Measurements from ENCODE around the gene METAP2. TPM values are rescaled to one million over a fixed set of nuclear protein-coding genes. Genes with fewer than 3 reads are reported as not detected.

Gene METAP2
- total and polyA plus RNA-seq, 2 of the 8 experiments (the other 6 are each of a cell fraction or from before 2014, with no cell fraction given): 41.3 to 114 TPM

GRCh38 chr12:95522692-95523091 is 48.7 kb downstream of the METAP2 start:
- Histone ChIP-seq H2AFZ (ENCODE audit: low read length) (no peak overlapping the region), H2BK12ac (ENCODE audit: low read depth, low read length) (no peak overlapping the region), H3K27me3 (replicated peaks in 1 of 4; ENCODE audit: control insufficient read depth in 3 of 4, extremely low read depth in 1 of 4, insufficient read depth in 3 of 4, low read length in 3 of 4) (no peaks in the 10 kb centered on the region), H4K91ac (replicated peaks; ENCODE audit: insufficient read length, low read length) (no peak overlapping the region), H3K9me3 (ENCODE audit: insufficient read depth in 2 of 2, low read depth in 1 of 2, low read length in 1 of 2) (no peaks in the 10 kb centered on the region), H3K4me1 (replicated peaks in 1 of 4; ENCODE audit: control insufficient read depth in 3 of 4, insufficient read depth in 4 of 4, low read length in 3 of 4) (peaks cover 0 to 5% (median under 1%) of the 10 kb centered on the region in 4 experiments; a peak in 1 of 7 replicates), H3K79me1 (ENCODE audit: low read depth, low read length) (no peaks in the 10 kb centered on the region; the same call in 1 of the 2 replicates), H3K79me2 (ENCODE audit: control insufficient read depth in 1 of 2, insufficient read depth in 2 of 2, low read length in 2 of 2) (peaks cover 0 to 49% of the 10 kb centered on the region in 2 experiments), H3K18ac (ENCODE audit: extremely low read depth, low read length) (no peak overlapping the region), H3K4ac (replicated peaks; ENCODE audit: insufficient read length, low read depth, low read length) (no peak overlapping the region), H4K5ac (ENCODE audit: insufficient read length, low read depth, low read length) (no peak overlapping the region), H2AK5ac (ENCODE audit: low read depth, low read length) (no peak overlapping the region), H4K20me1 (replicated peaks in 1 of 2; ENCODE audit: control insufficient read depth in 1 of 2, insufficient read depth in 2 of 2, low read length in 2 of 2) (peaks cover 5 to 12% of the 10 kb centered on the region in 2 experiments), H2BK120ac (replicated peaks; ENCODE audit: low read depth, low read length) (no peak overlapping the region), H2BK15ac (ENCODE audit: low read length) (no peak overlapping the region), H3K23me2 (ENCODE audit: low read depth, low read length) (no peaks in the 10 kb centered on the region), H4K8ac (ENCODE audit: extremely low read depth, insufficient read depth, low read length) (no peak overlapping the region), H2BK20ac (ENCODE audit: low read length) (no peak overlapping the region), H3K23ac (ENCODE audit: insufficient read length) (no peak overlapping the region), H3K9ac (replicated peaks in 1 of 4; ENCODE audit: extremely low read depth in 1 of 4, low read depth in 3 of 4, low read length in 3 of 4) (no peak overlapping the region), H3K4me3 (ENCODE audit: extremely low read depth in 1 of 4, insufficient read depth in 2 of 4, low read depth in 3 of 4, low read length in 4 of 4) (no peak overlapping the region), H2BK5ac (ENCODE audit: low read depth, low read length) (no peak overlapping the region), H3K36me3 (ENCODE audit: control insufficient read depth in 2 of 4, insufficient read depth in 4 of 4, low read length in 3 of 4) (peaks cover 21 to 90% (median 64%) of the 10 kb centered on the region in 4 experiments), H3K56ac (replicated peaks; ENCODE audit: insufficient read length, low read depth, low read length) (no peak overlapping the region), H3K4me2 (ENCODE audit: insufficient read depth in 1 of 2, low read depth in 2 of 2, low read length in 2 of 2) (no peak overlapping the region), H3K14ac (ENCODE audit: insufficient read length) (no peak overlapping the region), H3K27ac (ENCODE audit: low read depth, low read length) (no peak overlapping the region; the same call in 1 of the 2 replicates)
- DNase-seq (ENCODE audit: low read depth in 1 of 2, low spot score in 2 of 2) (no peak), FAIRE-seq (no peak)
- CTCF ChIA-PET (ENCODE audit: partially characterized antibody): interaction anchor here (0.6 to 1.7 kb wide), 4 partner anchors 9 to 155 kb away, joined by 3 to 5 read pairs (median 4); no protein-coding TSS in a partner anchor
- POLR2A ChIA-PET (ENCODE audit: partially characterized antibody): interaction anchor here (0.6 to 4.2 kb wide), 9 partner anchors 9 to 61 kb away, joined by 3 to 17 read pairs (median 4); no protein-coding TSS in a partner anchor
- 99% methylated on average over 8 of the region's 8 CpGs; no CpG with 5 or more reads in 1 of the 2 experiments for WGBS, 2 experiments (ENCODE audit: extremely low coverage in 1 of 2, insufficient coverage in 1 of 2, insufficient read length in 1 of 2, insufficient replicate concordance in 2 of 2, low coverage in 1 of 2, low lambda C conversion rate in 2 of 2, missing lambda C conversion rate in 1 of 2)
- TF ChIP-seq CTCF (IDR thresholded peaks at IDR 0.05; ENCODE audit: control extremely low read depth in 1 of 3, insufficient read depth in 1 of 3, low read depth in 1 of 3, low read length in 3 of 3): no peak
- no peak for TF ChIP-seq POLR2AphosphoS5 (IDR thresholded peaks at IDR 0.05; ENCODE audit: low read depth, low read length)
- TF ChIP-seq, protein P1, sequence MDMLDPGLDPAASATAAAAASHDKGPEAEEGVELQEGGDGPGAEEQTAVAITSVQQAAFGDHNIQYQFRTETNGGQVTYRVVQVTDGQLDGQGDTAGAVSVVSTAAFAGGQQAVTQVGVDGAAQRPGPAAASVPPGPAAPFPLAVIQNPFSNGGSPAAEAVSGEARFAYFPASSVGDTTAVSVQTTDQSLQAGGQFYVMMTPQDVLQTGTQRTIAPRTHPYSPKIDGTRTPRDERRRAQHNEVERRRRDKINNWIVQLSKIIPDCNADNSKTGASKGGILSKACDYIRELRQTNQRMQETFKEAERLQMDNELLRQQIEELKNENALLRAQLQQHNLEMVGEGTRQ (IDR thresholded peaks at IDR 0.05; ENCODE audit: low read length): no peak
- no peak for TF ChIP-seq JUND (IDR thresholded peaks at IDR 0.05; ENCODE audit: low read length)
- no peak for TF ChIP-seq FOSL1 (IDR thresholded peaks at IDR 0.05; ENCODE audit: insufficient read depth, low read depth, low read length)
- TF ChIP-seq CHD2 (IDR thresholded peaks at IDR 0.05; ENCODE audit: low read length): no peak
- no peak for TF ChIP-seq SP1 (IDR thresholded peaks at IDR 0.05; ENCODE audit: low read depth, low read length)
- no peak for TF ChIP-seq SIRT6 (IDR thresholded peaks at IDR 0.05; ENCODE audit: low read length)
- TF ChIP-seq BACH1 (IDR thresholded peaks at IDR 0.05; ENCODE audit: low read length): no peak
- TF ChIP-seq GTF2F1 (IDR thresholded peaks at IDR 0.05; ENCODE audit: borderline replicate concordance, low read depth, low read length): no peak

Measured in H1 (cell line).